Neuronal stem cell (in vitro differentiated cells): ENCODE data around the gene SMOC2.

Experiments used
- DNase-seq: peaks from one replicate; pipeline ENCODE4 v3.0.0-alpha.2; 2013; ENCODE audit warnings: low spot score
- H2AFZ ChIP-seq: one replicate; pipeline ENCODE4 v1.6.1; 2013; ENCODE audit warnings: mild to moderate bottlenecking, low read length, inconsistent platforms
- H2AK5ac ChIP-seq: 2 replicates; pipeline ENCODE4 v1.6.1; 2013; ENCODE audit warnings: low read depth, mild to moderate bottlenecking, inconsistent platforms, low read length, moderate library complexity, mixed read lengths
- H2BK120ac ChIP-seq: 2 replicates; pipeline ENCODE4 v1.6.1; 2013; ENCODE audit warnings: low read depth, mild to moderate bottlenecking, inconsistent platforms, low read length, moderate library complexity, mixed read lengths
- H2BK12ac ChIP-seq: one replicate; pipeline ENCODE4 v1.6.1; 2013; ENCODE audit warnings: low read length, inconsistent platforms
- H2BK15ac ChIP-seq: 2 replicates; pipeline ENCODE4 v1.6.1; 2013; ENCODE audit warnings: mild to moderate bottlenecking, low read length, inconsistent platforms, mixed read lengths
- H2BK5ac ChIP-seq: one replicate; pipeline ENCODE4 v1.6.1; 2013; ENCODE audit warnings: inconsistent platforms, mild to moderate bottlenecking, low read length, moderate library complexity
- H3K14ac ChIP-seq: one replicate; pipeline ENCODE4 v1.6.1; 2013; ENCODE audit warnings: low read length, inconsistent platforms
- H3K18ac ChIP-seq: 2 replicates; pipeline ENCODE4 v1.6.1; 2013; ENCODE audit warnings: low read length, inconsistent platforms
- H3K23ac ChIP-seq: 2 replicates; pipeline ENCODE4 v1.6.1; 2013; ENCODE audit warnings: low read depth, mild to moderate bottlenecking, mixed read lengths, low read length, inconsistent platforms; ENCODE audit not compliant: poor library complexity
- H3K27ac ChIP-seq: replicated peaks from 3 replicates; pipeline ENCODE4 v1.5.1; 2013; ENCODE audit warnings: low read length, inconsistent platforms
- H3K27me3 ChIP-seq, 3 experiments: 2 replicates each; pipeline ENCODE4 v1.6.1; 2013; ENCODE audit warnings: low read length in 3 of 3, mild to moderate bottlenecking in 2 of 3, inconsistent platforms in 1 of 3, low read depth in 1 of 3, mixed read lengths in 1 of 3, moderate library complexity in 1 of 3; ENCODE audit not compliant: control insufficient read depth in 3 of 3, insufficient read depth in 3 of 3
- H3K36me3 ChIP-seq, 2 donors: replicated peaks in 1 of 2; 2 replicates each; pipeline ENCODE4 v1.6.1; 2013; ENCODE audit warnings: low read length in 2 of 2; ENCODE audit not compliant: control insufficient read depth in 2 of 2, insufficient read depth in 2 of 2
- H3K4ac ChIP-seq: 2 replicates; pipeline ENCODE4 v1.6.1; 2013; ENCODE audit warnings: inconsistent platforms, mild to moderate bottlenecking, low read length, moderate library complexity
- H3K4me1 ChIP-seq, 2 donors: 1 replicate in 1 of 2; 2 replicates in 1 of 2; pipeline ENCODE4 v1.6.1; 2013; ENCODE audit warnings: low read length in 2 of 2, low read depth in 1 of 2; ENCODE audit not compliant: control insufficient read depth in 2 of 2, insufficient read depth in 1 of 2
- H3K4me2 ChIP-seq: one replicate; pipeline ENCODE4 v1.6.1; 2013; ENCODE audit warnings: mild to moderate bottlenecking, low read length, inconsistent platforms; ENCODE audit not compliant: insufficient read depth, poor library complexity, severe bottlenecking
- H3K4me3 ChIP-seq, 2 donors: 2 replicates each; pipeline ENCODE4 v1.5.1; 2013; ENCODE audit warnings: low read length in 2 of 2, mild to moderate bottlenecking in 2 of 2, inconsistent platforms in 1 of 2, moderate library complexity in 1 of 2
- H3K79me1 ChIP-seq: one replicate; pipeline ENCODE4 v1.6.1; 2013; ENCODE audit warnings: low read depth, mild to moderate bottlenecking, inconsistent platforms, low read length, moderate library complexity
- H3K9ac ChIP-seq: one replicate; pipeline ENCODE4 v1.6.1; 2013; ENCODE audit warnings: mild to moderate bottlenecking, low read depth, low read length, inconsistent platforms; ENCODE audit not compliant: poor library complexity
- H3K9me3 ChIP-seq, 2 donors: replicated peaks in 1 of 2; 2 replicates each; pipeline versions ENCODE3 to v1.6.1; 2013; ENCODE audit warnings: low read length in 2 of 2, mild to moderate bottlenecking in 2 of 2, inconsistent platforms in 1 of 2, low read depth in 1 of 2, mixed read lengths in 1 of 2, moderate library complexity in 1 of 2; ENCODE audit not compliant: control insufficient read depth in 2 of 2, insufficient read depth in 1 of 2
- H4K8ac ChIP-seq: one replicate; pipeline ENCODE4 v1.6.1; 2013; ENCODE audit warnings: low read depth, mild to moderate bottlenecking, inconsistent platforms, low read length, moderate library complexity
- H4K91ac ChIP-seq: one replicate; pipeline ENCODE4 v1.6.1; 2013; ENCODE audit warnings: low read length, low read depth, mild to moderate bottlenecking, inconsistent platforms; ENCODE audit not compliant: poor library complexity
- WGBS, 2 donors: extraction: QIAGEN DNeasy Blood & Tissue Kit; methylation state at CpG; one replicate each; pipeline ENCODE4 v1.1.7; 2013; ENCODE audit warnings: missing lambda C conversion rate in 2 of 2, mixed read lengths in 1 of 2; ENCODE audit not compliant: insufficient read length in 2 of 2, insufficient replicate concordance in 1 of 2; ENCODE audit errors: extremely low coverage in 2 of 2; 5-methylcytosine and 5-hydroxymethylcytosine counted together

Gene SMOC2

GRCh38 chr6:168554472-168554871, 113.5 kb downstream of the SMOC2 start:
- H3K79me1 ChIP-seq: peaks cover 1% of the 10 kb centered on the region
- H3K9ac ChIP-seq: no peak overlapping the region
- no peak overlapping the region for H3K4ac ChIP-seq
- H3K4me3 ChIP-seq: no peak overlapping the region
- H3K23ac ChIP-seq: no peak overlapping the region
- peaks cover 0 to 2% (median 0%) of the 10 kb centered on the region in 3 experiments for H3K27me3 ChIP-seq
- no peak overlapping the region for H3K14ac ChIP-seq
- no peaks in the 10 kb centered on the region for H3K36me3 ChIP-seq
- no peak overlapping the region for H4K91ac ChIP-seq
- H2AK5ac ChIP-seq: no peak overlapping the region
- no peak overlapping the region for H3K4me2 ChIP-seq
- H4K8ac ChIP-seq: no peak overlapping the region
- no peak overlapping the region for H2BK120ac ChIP-seq
- H3K4me1 ChIP-seq: peaks cover 3% of the 10 kb centered on the region in 2 donors
- peaks cover 0 to 3% of the 10 kb centered on the region in 2 donors for H3K9me3 ChIP-seq
- H2BK15ac ChIP-seq: no peak overlapping the region
- H3K18ac ChIP-seq: no peak overlapping the region
- WGBS, 2 donors: no CpG with 5 or more reads among the region's 10 CpGs
- no peak overlapping the region for H2BK5ac ChIP-seq
- H2BK12ac ChIP-seq: no peak overlapping the region
- no peak overlapping the region for H2AFZ ChIP-seq
- no peak for DNase-seq
- no peak overlapping the region for H3K27ac ChIP-seq

- H3K4ac ChIP-seq: no peak overlapping the region
- H3K9ac ChIP-seq: no peak overlapping the region
- no peak overlapping the region for H2BK15ac ChIP-seq
- H3K4me1 ChIP-seq: peaks cover 3% of the 10 kb centered on the region in 2 donors
- DNase-seq: no peak
- H4K91ac ChIP-seq: no peak overlapping the region
- no peaks in the 10 kb centered on the region for H3K36me3 ChIP-seq
- H3K9me3 ChIP-seq: peaks cover 0 to 3% of the 10 kb centered on the region in 2 donors
- no peak overlapping the region for H2BK120ac ChIP-seq
- no peak overlapping the region for H2AFZ ChIP-seq
- no peak overlapping the region for H3K4me3 ChIP-seq
- H2AK5ac ChIP-seq: no peak overlapping the region
- H3K79me1 ChIP-seq: peaks cover 1% of the 10 kb centered on the region
- H2BK5ac ChIP-seq: peak overlapping the region; percentile 39
- H3K27me3 ChIP-seq: peaks cover 0 to 2% (median 0%) of the 10 kb centered on the region in 3 experiments
- WGBS, 2 donors: no CpG with 5 or more reads among the region's 33 CpGs
- peak overlapping the region; percentile 43 for H3K23ac ChIP-seq
- no peak overlapping the region for H2BK12ac ChIP-seq
- H4K8ac ChIP-seq: no peak overlapping the region
- H3K18ac ChIP-seq: peak overlapping the region; percentile 71
- no peak overlapping the region for H3K27ac ChIP-seq
- H3K14ac ChIP-seq: no peak overlapping the region
- no peak overlapping the region for H3K4me2 ChIP-seq
Observed at GRCh38 chr6:168554898-168555617, 114.1 kb downstream of the SMOC2 start.

- no peak overlapping the region for H2BK120ac ChIP-seq
- peaks cover 3% of the 10 kb centered on the region in 2 donors for H3K4me1 ChIP-seq
- DNase-seq: no peak
- peak overlapping the region; percentile 56 for H3K14ac ChIP-seq
- H3K36me3 ChIP-seq: no peaks in the 10 kb centered on the region
- peaks cover 0 to 3% of the 10 kb centered on the region in 2 donors for H3K9me3 ChIP-seq
- H2BK15ac ChIP-seq: peak overlapping the region; percentile 81
- H3K4me3 ChIP-seq: no peak overlapping the region
- H3K4me2 ChIP-seq: no peak overlapping the region
- H3K79me1 ChIP-seq: peaks cover 1% of the 10 kb centered on the region
- H2AK5ac ChIP-seq: peak overlapping the region; percentile 63
- H2BK5ac ChIP-seq: no peak overlapping the region
- H3K27ac ChIP-seq: no peak overlapping the region
- peak overlapping the region; percentile 64 for H3K18ac ChIP-seq
- peak overlapping the region; percentile 97 for H2BK12ac ChIP-seq
- H3K23ac ChIP-seq: peak overlapping the region; percentile 43
- no peak overlapping the region for H3K4ac ChIP-seq
- H3K9ac ChIP-seq: no peak overlapping the region
- H2AFZ ChIP-seq: no peak overlapping the region
- H3K27me3 ChIP-seq: peaks cover 0 to 2% (median 0%) of the 10 kb centered on the region in 3 experiments
- no peak overlapping the region for H4K8ac ChIP-seq
- no CpG with 5 or more reads among the region's 41 CpGs for WGBS, 2 donors
- H4K91ac ChIP-seq: no peak overlapping the region
Observed at GRCh38 chr6:168555618-168556273, 114.8 kb downstream of the SMOC2 start.

GRCh38 chr6:168557512-168557911, 116.5 kb downstream of the SMOC2 start:
- no peak overlapping the region for H3K9ac ChIP-seq
- H3K4me2 ChIP-seq: no peak overlapping the region
- no peak overlapping the region for H2AFZ ChIP-seq
- no peak overlapping the region for H2BK5ac ChIP-seq
- no peak overlapping the region for H4K91ac ChIP-seq
- no CpG with 5 or more reads among the region's 8 CpGs for WGBS, 2 donors
- H3K4me1 ChIP-seq: peaks cover 3% of the 10 kb centered on the region in 2 donors
- no peak for DNase-seq
- no peak overlapping the region for H2AK5ac ChIP-seq
- peaks cover 1% of the 10 kb centered on the region for H3K79me1 ChIP-seq
- peaks cover 0 to 2% (median 0%) of the 10 kb centered on the region in 3 experiments for H3K27me3 ChIP-seq
- peaks cover 0 to 3% of the 10 kb centered on the region in 2 donors for H3K9me3 ChIP-seq
- H2BK120ac ChIP-seq: no peak overlapping the region
- no peak overlapping the region for H4K8ac ChIP-seq
- no peak overlapping the region for H3K4ac ChIP-seq
- no peak overlapping the region for H3K27ac ChIP-seq
- no peak overlapping the region for H3K18ac ChIP-seq
- no peak overlapping the region for H2BK15ac ChIP-seq
- H3K14ac ChIP-seq: no peak overlapping the region
- no peak overlapping the region for H3K23ac ChIP-seq
- H3K4me3 ChIP-seq: no peak overlapping the region
- no peaks in the 10 kb centered on the region for H3K36me3 ChIP-seq
- H2BK12ac ChIP-seq: no peak overlapping the region
